ENCODE results near the gene RNU4-1. TPM values are rescaled to one million over a fixed set of nuclear protein-coding genes. Genes with fewer than 3 reads are reported as not detected.

The RNU4-1 gene
- not detected in 5 replicates for total RNA-seq (2022; extraction: Qiagen RNA extraction; ENCODE audit: low read depth)

GRCh38 chr12:120292661-120293531 lies at the start of gene RNU4-1:
TSS of gene RNU4-1 (minus strand) at chr12:120293237.

DNA sequence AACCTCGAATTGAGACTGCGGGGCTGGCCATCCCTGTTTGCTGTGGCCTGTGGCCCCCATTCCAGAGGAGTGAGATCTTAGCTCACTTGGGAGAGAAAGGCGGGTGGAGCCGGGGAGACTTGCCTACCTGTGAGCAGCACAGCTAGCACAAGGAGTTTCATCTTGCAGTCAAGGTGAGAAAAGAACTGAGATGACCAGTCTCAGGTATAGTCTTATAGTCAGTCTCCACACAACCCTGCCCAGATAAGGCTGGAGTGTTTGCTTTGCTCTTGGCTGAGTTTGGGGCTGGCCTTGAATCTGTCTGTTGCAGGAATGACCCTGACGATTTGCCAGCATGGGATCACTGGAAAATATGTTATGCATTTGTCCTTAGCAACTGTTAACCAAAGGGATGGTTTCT lies 34.6 kb upstream of the RNU4-1 start, which contains the start of gene PLA2G1B:
Gene PLA2G1B, minus strand, starts transcription at position 187 of the 400 bp plus-strand sequence. Its CDS starts 26 bp downstream, at position 161.

DNA sequence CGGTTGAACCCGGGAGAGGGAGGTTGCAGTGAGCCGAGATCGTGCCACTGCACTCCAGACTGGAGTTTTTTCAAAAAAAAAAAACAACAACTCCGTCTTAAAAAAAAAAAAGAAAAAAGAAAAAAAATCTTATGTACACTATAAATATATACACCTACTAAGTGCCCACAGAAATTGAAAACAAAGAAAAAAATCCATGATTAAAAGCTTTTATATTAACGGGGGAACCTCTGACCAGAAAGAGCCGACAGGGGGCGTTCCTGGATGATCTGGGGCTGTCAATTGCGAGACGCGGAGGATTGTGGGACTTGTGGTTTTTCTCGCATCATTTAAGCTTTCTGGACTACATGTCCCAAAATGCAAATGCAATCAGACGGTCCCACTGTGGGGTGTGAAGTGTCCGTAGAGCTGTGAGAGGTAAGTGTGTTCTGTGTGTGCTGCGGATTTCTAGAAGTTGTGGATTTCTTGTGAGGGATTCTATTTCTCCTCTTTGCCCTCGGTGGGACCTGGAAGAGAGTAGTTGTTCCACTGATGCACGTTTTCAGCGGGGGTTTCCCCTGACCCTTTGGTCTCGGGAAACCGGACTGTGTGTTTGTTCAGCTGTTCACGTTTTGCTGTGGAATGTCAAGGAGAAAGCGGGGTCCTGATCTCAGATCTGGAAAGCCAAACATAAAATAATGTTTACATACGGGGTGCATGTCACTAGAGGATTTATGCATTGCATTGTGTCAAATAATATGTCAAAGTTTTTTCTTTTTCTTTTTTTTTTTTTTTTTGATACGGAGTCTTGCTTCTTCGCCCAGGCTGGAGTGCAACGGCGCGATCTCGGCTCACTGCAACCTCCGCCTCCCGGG lies 9.2 kb upstream of the RNU4-1 start, which contains the start of gene SIRT4:
Gene SIRT4, plus strand, starts transcription at position 360 of the 854 bp plus-strand sequence. CDS start 1,241 bp downstream, outside the sequence.

DNA sequence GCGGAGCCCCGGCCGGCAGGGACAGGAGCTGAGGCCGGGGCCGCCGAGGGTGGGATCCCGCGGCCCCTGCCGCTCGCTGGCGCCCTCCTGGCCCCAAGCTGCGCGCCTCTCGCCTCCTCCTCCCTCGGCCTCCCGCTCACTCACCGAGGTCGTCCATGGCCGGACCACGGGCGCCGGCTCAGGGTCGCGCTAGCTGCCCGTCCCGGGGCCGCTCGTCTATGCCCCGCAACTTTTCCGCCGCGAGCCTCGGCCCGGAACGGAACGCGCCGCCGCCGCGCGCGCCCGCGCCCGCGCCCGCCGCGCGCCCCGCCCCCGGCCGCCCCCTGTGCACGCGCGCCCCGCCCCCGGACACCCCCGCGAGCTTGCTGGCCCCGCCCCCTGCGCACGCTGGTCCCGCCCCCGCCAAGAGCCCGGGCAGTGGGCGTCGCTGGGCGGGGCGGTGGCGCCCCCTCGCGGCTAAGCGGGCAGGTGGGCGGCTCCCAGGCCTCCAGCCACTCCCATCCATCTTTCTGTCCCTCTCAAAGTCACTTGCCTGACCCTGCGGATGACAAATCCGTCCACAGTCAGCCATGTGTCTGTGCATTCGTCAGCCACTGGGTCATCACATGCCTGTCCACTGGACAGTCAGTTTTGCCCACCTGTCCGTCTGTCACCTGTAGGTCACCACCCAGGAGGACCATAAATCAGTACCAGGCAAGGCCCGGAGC lies 27.4 kb downstream of the RNU4-1 start, which contains the start of gene PXN:
Gene PXN, minus strand, starts transcription at position 258 of the 707 bp plus-strand sequence. Its CDS starts 101 bp downstream, at position 157.

Other genes starting within 250 kb of the RNU4-1 start
- gene RAB35, start 176.5 kb downstream of the RNU4-1 start, total RNA-seq (2022; extraction: Qiagen RNA extraction; ENCODE audit: low read depth): 67.6 to 80.0 TPM (median 78.1 TPM) in 5 replicates
- gene GCN1, start 98.5 kb downstream of the RNU4-1 start, total RNA-seq (2022; extraction: Qiagen RNA extraction; ENCODE audit: low read depth): 46.8 to 62.0 TPM (median 57.0 TPM) in 5 replicates
- gene RPLP0, start 92.1 kb downstream of the RNU4-1 start, total RNA-seq (2022; extraction: Qiagen RNA extraction; ENCODE audit: low read depth): 3,445 to 3,682 TPM (median 3,497 TPM) in 5 replicates
- 204 to 247 TPM (median 225 TPM) in 5 replicates for gene PXN, start 27.5 kb downstream of the RNU4-1 start, total RNA-seq (2022; extraction: Qiagen RNA extraction; ENCODE audit: low read depth)
- gene RNU4-2, start 1.3 kb downstream of the RNU4-1 start, total RNA-seq (2022; extraction: Qiagen RNA extraction; ENCODE audit: low read depth): not detected in 5 replicates
- gene SIRT4, start 9.1 kb upstream of the RNU4-1 start, total RNA-seq (2022; extraction: Qiagen RNA extraction; ENCODE audit: low read depth): 0.48 to 1.7 TPM (median 0.76 TPM) in 5 replicates
- not detected in 5 replicates for gene PLA2G1B, start 34.5 kb upstream of the RNU4-1 start, total RNA-seq (2022; extraction: Qiagen RNA extraction; ENCODE audit: low read depth)
- gene MSI1, start 75.9 kb upstream of the RNU4-1 start, total RNA-seq (2022; extraction: Qiagen RNA extraction; ENCODE audit: low read depth): 0.77 to 1.9 TPM (median 1.4 TPM) in 5 replicates
- 808 to 864 TPM (median 832 TPM) in 5 replicates for gene COX6A1, start 144.9 kb upstream of the RNU4-1 start, total RNA-seq (2022; extraction: Qiagen RNA extraction; ENCODE audit: low read depth)
- gene TRIAP1, start 153.1 kb upstream of the RNU4-1 start, total RNA-seq (2022; extraction: Qiagen RNA extraction; ENCODE audit: low read depth): 73.0 to 86.4 TPM (median 76.2 TPM) in 5 replicates
- 20.5 to 26.5 TPM (median 24.6 TPM) in 5 replicates for gene GATC, start 153.2 kb upstream of the RNU4-1 start, total RNA-seq (2022; extraction: Qiagen RNA extraction; ENCODE audit: low read depth)
- gene SRSF9, start 176.5 kb upstream of the RNU4-1 start, total RNA-seq (2022; extraction: Qiagen RNA extraction; ENCODE audit: low read depth): 175 to 219 TPM (median 212 TPM) in 5 replicates
- 588 to 676 TPM (median 607 TPM) in 5 replicates for gene DYNLL1, start 202.9 kb upstream of the RNU4-1 start, total RNA-seq (2022; extraction: Qiagen RNA extraction; ENCODE audit: low read depth)
- gene COQ5, start 235.9 kb upstream of the RNU4-1 start, total RNA-seq (2022; extraction: Qiagen RNA extraction; ENCODE audit: low read depth): 26.2 to 29.6 TPM (median 28.6 TPM) in 5 replicates
- gene RNF10, start 241.1 kb upstream of the RNU4-1 start, total RNA-seq (2022; extraction: Qiagen RNA extraction; ENCODE audit: low read depth): 95.9 to 105 TPM (median 103 TPM) in 5 replicates

Data from A549 treated with GW870086 at 1 μM for 4 hours (cell line).